ENCODE data around the gene ARL17B.
"Not testable (repeated sequence)": the region's sequence is repeated elsewhere in the genome, so short reads cannot be mapped to it uniquely, and the experiment has no call there.

DNA sequence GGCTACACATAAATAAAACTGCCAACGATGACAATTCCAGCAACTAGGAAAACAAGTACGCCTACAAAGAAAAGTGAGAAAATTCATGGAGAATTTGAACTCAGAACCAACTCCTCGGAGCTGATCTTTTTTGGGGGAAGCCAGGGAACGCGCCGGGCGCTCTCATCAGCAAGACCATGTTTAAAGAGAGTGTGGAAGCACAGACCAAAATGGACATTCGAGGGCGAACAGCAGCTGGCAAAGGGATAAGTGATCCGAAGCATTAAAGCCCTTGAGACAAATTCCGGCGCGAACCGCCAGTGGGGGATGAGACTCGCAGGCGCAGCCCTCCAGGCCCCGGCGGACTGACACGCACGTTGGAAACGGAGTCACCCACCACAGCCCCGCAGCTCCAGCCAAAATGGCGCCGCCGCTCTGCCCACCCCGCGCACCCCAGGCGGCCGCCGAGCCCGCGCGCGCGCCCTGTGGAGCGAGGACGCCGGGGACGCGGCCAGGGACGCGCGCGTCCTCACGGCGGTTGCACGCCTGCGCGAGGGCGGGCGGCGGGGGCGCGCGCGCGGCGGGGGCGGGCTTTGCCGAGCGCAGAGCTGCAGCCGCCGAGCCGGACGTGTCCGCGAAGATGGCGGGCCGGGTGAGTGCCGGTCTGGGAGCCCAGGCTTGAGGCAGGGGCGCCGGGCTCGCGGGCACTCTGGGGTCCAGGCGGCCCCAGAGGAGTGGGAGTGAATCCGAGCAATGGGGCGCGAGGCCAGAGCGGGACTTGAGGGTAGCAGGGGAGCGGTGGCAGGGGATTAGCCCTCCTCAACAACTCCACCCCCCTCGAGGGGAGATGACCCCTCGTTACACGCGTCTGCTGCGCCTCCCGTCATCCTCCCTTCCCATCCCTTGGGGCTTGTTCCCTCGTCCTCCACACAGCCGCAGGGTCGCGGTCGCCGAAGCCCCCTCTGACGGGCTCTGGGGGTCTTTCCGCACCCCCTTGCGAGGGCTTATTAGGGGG lies 11.0 kb upstream of the ARL17B start:
- TF ChIP-seq, protein P1, sequence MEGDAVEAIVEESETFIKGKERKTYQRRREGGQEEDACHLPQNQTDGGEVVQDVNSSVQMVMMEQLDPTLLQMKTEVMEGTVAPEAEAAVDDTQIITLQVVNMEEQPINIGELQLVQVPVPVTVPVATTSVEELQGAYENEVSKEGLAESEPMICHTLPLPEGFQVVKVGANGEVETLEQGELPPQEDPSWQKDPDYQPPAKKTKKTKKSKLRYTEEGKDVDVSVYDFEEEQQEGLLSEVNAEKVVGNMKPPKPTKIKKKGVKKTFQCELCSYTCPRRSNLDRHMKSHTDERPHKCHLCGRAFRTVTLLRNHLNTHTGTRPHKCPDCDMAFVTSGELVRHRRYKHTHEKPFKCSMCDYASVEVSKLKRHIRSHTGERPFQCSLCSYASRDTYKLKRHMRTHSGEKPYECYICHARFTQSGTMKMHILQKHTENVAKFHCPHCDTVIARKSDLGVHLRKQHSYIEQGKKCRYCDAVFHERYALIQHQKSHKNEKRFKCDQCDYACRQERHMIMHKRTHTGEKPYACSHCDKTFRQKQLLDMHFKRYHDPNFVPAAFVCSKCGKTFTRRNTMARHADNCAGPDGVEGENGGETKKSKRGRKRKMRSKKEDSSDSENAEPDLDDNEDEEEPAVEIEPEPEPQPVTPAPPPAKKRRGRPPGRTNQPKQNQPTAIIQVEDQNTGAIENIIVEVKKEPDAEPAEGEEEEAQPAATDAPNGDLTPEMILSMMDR (IDR thresholded peaks at IDR 0.05): not testable (repeated sequence)
- not testable (repeated sequence) for TF ChIP-seq POLR2A (IDR thresholded peaks at IDR 0.05)

Measured in heart left ventricle (tissue), 13 donors.